Astrocyte (in vitro differentiated cells and primary cell): Measurements from ENCODE around the gene KIAA1217. TPM values are rescaled to one million over a fixed set of nuclear protein-coding genes. Genes with fewer than 3 reads are reported as not detected.

Experiments used
- DNase-seq: peaks from one replicate; pipeline ENCODE4 v3.0.0-alpha.2; 2010; ENCODE audit warnings: low read depth
- FAIRE-seq: peaks from 2 replicates; lab custom pipeline; 2011; peaks lifted over from hg19 to GRCh38; lab: Jason Lieb, UNC
- H2AFZ ChIP-seq: 2 replicates; pipeline ENCODE4 v1.6.0; 2012; ENCODE audit warnings: low read depth, low read length, inconsistent platforms
- H3K27ac ChIP-seq: 2 replicates; pipeline ENCODE4 v1.5.1; 2011; ENCODE audit warnings: low read depth, low read length, inconsistent platforms
- H3K27me3 ChIP-seq: 2 replicates; pipeline ENCODE4 v1.6.0; 2011; ENCODE audit warnings: low read length, inconsistent platforms; ENCODE audit not compliant: insufficient read depth
- H3K36me3 ChIP-seq: 2 replicates; pipeline ENCODE4 v1.5.1; 2011; ENCODE audit warnings: low read length, inconsistent platforms; ENCODE audit not compliant: insufficient read depth
- H3K4me1 ChIP-seq: 2 replicates; pipeline ENCODE4 v1.5.1; 2011; ENCODE audit warnings: low read length, inconsistent platforms; ENCODE audit not compliant: insufficient read depth
- H3K4me2 ChIP-seq: 2 replicates; pipeline ENCODE4 v1.6.0; 2012; ENCODE audit warnings: low read length, inconsistent platforms
- H3K4me3 ChIP-seq: 2 replicates; pipeline ENCODE4 v1.5.1; 2011; ENCODE audit warnings: low read depth, mild to moderate bottlenecking, low read length, inconsistent platforms; ENCODE audit not compliant: insufficient read depth
- H3K79me2 ChIP-seq: 2 replicates; pipeline ENCODE4 v1.6.0; 2012; ENCODE audit warnings: mild to moderate bottlenecking, low read length, inconsistent platforms; ENCODE audit not compliant: insufficient read depth
- H3K9ac ChIP-seq: 2 replicates; pipeline ENCODE4 v1.6.0; 2012; ENCODE audit warnings: mild to moderate bottlenecking, low read length, inconsistent platforms
- H3K9me3 ChIP-seq: 2 replicates; pipeline ENCODE4 v1.5.1; 2012; ENCODE audit warnings: low read depth, mild to moderate bottlenecking, low read length, inconsistent platforms; ENCODE audit not compliant: insufficient read depth
- H4K20me1 ChIP-seq: 2 replicates; pipeline ENCODE4 v1.6.0; 2012; ENCODE audit warnings: low read length, inconsistent platforms; ENCODE audit not compliant: insufficient read depth
- H3K27ac Mint-ChIP-seq: one replicate; pipeline ENCODE4 v1.8.0; 2021; ENCODE audit warnings: mild to moderate bottlenecking, mixed read lengths; ENCODE audit not compliant: unreplicated experiment
- H3K27me3 Mint-ChIP-seq: one replicate; pipeline ENCODE4 v1.8.0; 2021; ENCODE audit warnings: low read depth, mixed read lengths; ENCODE audit not compliant: unreplicated experiment
- H3K36me3 Mint-ChIP-seq: one replicate; pipeline ENCODE4 v1.8.0; 2021; ENCODE audit warnings: low read depth, mixed read lengths; ENCODE audit not compliant: unreplicated experiment
- H3K4me1 Mint-ChIP-seq: one replicate; pipeline ENCODE4 v1.8.0; 2021; ENCODE audit warnings: low read depth, mixed read lengths; ENCODE audit not compliant: unreplicated experiment
- H3K4me3 Mint-ChIP-seq: one replicate; pipeline ENCODE4 v1.8.0; 2021; ENCODE audit warnings: mild to moderate bottlenecking, moderate library complexity, mixed read lengths; ENCODE audit not compliant: unreplicated experiment
- H3K9me3 Mint-ChIP-seq: one replicate; pipeline ENCODE4 v1.8.0; 2021; ENCODE audit warnings: mild to moderate bottlenecking, mixed read lengths; ENCODE audit not compliant: unreplicated experiment
- EZH2 ChIP-seq: IDR thresholded peaks from 2 replicates; pipeline ENCODE4 v1.6.1; 2012; ENCODE audit warnings: mild to moderate bottlenecking, low read length, inconsistent platforms; ENCODE audit not compliant: insufficient read depth
- total RNA-seq: library from RNA; stranded (reverse); gene quantifications from 2 replicates; pipeline ENCODE4 v1.2.1, GENCODE V29; 2021
- TF ChIP-seq, protein P1 (sequence below): IDR thresholded peaks from 2 replicates; pipeline ENCODE4 v1.5.1; 2011; ENCODE audit warnings: low read depth, mild to moderate bottlenecking, inconsistent platforms, low read length, moderate library complexity; ENCODE audit not compliant: insufficient read depth

Gene KIAA1217
- total RNA-seq, 1 donor from 2014 or later = 31.8 TPM

- Mint-ChIP-seq H3K27me3 (no peaks in the 10 kb centered on the region), H3K27ac (peak overlapping the region; percentile 54), H3K4me1 (peaks cover 62% of the 10 kb centered on the region), H3K4me3 (no peak overlapping the region), H3K36me3 (peaks cover 4% of the 10 kb centered on the region), H3K9me3 (no peaks in the 10 kb centered on the region)
- TF ChIP-seq EZH2 = no peak
- TF ChIP-seq, protein P1, sequence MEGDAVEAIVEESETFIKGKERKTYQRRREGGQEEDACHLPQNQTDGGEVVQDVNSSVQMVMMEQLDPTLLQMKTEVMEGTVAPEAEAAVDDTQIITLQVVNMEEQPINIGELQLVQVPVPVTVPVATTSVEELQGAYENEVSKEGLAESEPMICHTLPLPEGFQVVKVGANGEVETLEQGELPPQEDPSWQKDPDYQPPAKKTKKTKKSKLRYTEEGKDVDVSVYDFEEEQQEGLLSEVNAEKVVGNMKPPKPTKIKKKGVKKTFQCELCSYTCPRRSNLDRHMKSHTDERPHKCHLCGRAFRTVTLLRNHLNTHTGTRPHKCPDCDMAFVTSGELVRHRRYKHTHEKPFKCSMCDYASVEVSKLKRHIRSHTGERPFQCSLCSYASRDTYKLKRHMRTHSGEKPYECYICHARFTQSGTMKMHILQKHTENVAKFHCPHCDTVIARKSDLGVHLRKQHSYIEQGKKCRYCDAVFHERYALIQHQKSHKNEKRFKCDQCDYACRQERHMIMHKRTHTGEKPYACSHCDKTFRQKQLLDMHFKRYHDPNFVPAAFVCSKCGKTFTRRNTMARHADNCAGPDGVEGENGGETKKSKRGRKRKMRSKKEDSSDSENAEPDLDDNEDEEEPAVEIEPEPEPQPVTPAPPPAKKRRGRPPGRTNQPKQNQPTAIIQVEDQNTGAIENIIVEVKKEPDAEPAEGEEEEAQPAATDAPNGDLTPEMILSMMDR = no peak
- FAIRE-seq (peak; percentile 45), DNase-seq (peak; percentile 76)
- H2AFZ ChIP-seq = no peak overlapping the region
- H3K9me3 ChIP-seq = no peaks in the 10 kb centered on the region
- H4K20me1 ChIP-seq = no peaks in the 10 kb centered on the region
- peak overlapping the region; percentile 50 for H3K9ac ChIP-seq
- H3K27ac ChIP-seq = peak overlapping the region; percentile 66
- peak overlapping the region; percentile 43 for H3K4me2 ChIP-seq
- no peaks in the 10 kb centered on the region for H3K79me2 ChIP-seq
- no peaks in the 10 kb centered on the region for H3K36me3 ChIP-seq
- peaks cover 39% of the 10 kb centered on the region for H3K4me1 ChIP-seq
- no peaks in the 10 kb centered on the region for H3K27me3 ChIP-seq
- no peak overlapping the region for H3K4me3 ChIP-seq
These were observed 229.9 kb downstream of the KIAA1217 start for GRCh38 chr10:24438800-24439199.

DNA sequence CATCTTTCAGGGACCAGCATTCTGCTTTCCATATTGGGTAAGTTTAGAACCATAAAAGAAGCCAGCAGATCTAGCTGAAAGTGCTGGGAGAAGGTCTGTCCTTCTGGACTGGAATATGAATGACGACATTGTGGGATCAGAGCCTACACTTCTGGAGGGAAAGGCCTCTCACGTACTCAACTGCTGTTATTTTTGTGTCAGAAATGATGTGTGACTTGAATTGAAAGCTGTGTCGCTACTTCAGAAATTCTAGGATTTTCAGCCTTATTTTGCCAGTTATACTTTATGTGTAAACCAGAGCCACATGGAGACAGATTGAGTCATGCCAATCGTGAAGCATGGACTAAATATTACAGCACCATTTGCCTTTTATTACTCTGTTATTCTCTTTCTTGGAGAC lies 231.0 kb downstream of the KIAA1217 start:
- no peak for TF ChIP-seq EZH2
- TF ChIP-seq, protein P1 = no peak
- Histone ChIP-seq H3K9ac (peak overlapping the region; percentile 50), H3K27ac (peak overlapping the region; percentile 66), H3K4me1 (peaks cover 48% of the 10 kb centered on the region), H2AFZ (no peak overlapping the region), H3K79me2 (no peaks in the 10 kb centered on the region), H3K27me3 (no peaks in the 10 kb centered on the region), H4K20me1 (no peaks in the 10 kb centered on the region), H3K9me3 (no peaks in the 10 kb centered on the region), H3K4me3 (no peak overlapping the region), H3K36me3 (no peaks in the 10 kb centered on the region), H3K4me2 (no peak overlapping the region)
- H3K36me3 Mint-ChIP-seq = no peaks in the 10 kb centered on the region
- peak overlapping the region; percentile 54 for H3K27ac Mint-ChIP-seq
- DNase-seq = no peak
- no peaks in the 10 kb centered on the region for H3K9me3 Mint-ChIP-seq
- FAIRE-seq = peak; percentile 5
- H3K27me3 Mint-ChIP-seq = no peaks in the 10 kb centered on the region
- peak overlapping the region; percentile 13 for H3K4me3 Mint-ChIP-seq
- peaks cover 72% of the 10 kb centered on the region for H3K4me1 Mint-ChIP-seq
